Stimulated activated CD4-positive, alpha-beta T cell treated with anti-CD3 and anti-CD28 coated beads, Interleukin-15, amount 100 ng/mL, for 24 hours (primary cell): ENCODE results near the gene SLC22A25.

Experiments used
- DNase-seq: peaks from one replicate; pipeline ENCODE4 v3.0.0-alpha.2; 2020

The SLC22A25 gene

DNA sequence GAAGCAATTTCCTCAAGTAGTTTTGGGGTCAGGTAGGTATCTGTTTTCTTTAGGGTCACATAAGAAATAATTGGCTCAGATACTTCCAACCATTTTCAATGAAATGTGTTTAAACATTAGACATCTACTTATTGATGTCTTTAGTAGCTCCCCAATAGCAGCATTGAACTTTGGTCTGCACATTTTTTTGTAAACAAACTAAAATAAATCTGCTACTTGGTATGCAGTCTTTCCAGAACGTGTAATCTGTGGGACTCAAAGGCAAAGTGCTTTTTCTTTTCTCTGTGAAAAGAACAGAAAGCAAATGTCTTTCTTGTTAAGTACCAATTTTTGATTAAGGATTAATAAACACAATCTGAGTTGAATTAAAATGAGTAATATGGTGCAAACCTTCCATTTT, 13.6 kb downstream of the SLC22A25 start:
- DNase-seq = no peak

GRCh38 chr11:63227521-63228107, 15.8 kb downstream of the SLC22A25 start:
- DNase-seq = no peak

DNA sequence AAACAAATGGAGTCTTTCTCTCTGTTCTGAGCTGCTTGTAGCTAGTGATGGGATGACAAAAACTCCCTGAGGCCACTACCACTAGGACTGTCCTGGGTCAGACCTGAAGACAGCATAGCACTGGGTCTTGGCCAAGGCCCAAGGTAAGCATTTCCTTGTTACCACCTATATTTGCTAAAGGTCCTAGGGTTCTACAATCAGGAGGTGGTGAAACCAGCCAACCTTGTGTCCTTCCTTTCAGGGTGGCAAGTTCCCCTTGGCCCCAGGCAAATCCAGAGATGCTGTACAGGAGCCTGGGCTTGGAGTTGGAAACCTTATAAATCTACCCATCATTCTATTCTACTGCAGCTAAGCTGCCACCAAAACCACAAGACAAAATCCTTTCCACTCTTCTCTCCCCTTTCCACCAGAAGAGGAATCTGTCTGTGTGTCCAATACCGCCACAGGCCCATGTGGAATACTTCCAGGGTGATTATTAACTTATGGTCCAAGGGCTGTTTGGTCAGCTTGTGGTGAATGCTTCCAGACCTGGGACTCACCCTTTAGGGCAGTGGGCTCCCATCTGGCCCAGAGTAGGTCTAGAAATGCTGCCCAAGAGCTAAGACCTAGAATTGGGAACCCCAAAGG, 16.8 kb downstream of the SLC22A25 start:
- DNase-seq = no peak

DNA sequence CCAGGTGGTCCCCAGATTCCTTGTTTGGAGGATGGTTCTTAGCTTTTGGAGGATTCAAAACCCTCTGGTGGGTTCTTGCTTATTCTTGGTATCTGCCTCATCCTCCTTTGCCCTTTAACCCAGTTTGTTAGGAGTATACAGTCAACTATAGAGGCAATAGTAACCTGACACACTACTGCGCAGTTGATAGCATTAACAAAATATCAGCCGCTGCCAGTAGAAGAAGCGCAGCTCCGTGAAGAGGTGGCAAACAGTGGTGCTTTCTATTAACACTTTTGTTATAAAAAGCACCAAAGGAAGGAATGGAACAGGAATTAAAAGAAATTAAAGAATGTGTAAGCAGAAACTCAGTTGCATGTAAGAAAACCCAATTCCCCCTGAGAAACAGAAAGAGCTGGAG, 29.3 kb downstream of the SLC22A25 start:
- DNase-seq = no peak

GRCh38 chr11:63212742-63213141, 30.7 kb downstream of the SLC22A25 start:
- peak; percentile 12 for DNase-seq

DNA sequence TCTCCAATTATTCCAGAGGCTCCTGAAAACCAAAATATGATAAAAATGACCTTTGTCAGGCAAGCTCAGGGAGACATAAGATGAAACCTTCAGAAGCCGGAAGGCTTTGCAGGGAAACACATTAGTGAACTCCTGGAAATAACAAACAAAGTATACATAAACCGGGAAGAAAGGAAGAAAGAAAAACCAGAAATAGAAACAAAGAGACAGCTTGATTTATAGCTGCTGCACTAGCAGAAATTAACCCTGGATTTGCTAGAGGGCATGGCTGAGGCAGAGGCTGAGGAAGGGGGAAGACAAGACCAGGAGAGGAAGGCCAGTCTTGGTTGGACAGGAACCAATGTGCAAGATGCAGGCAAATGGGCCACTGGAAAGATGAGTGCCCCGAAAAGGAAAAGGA, 33.3 kb downstream of the SLC22A25 start:
- DNase-seq = no peak
